A673 (cell line): ENCODE measurements around the gene GLIPR2.

ENCODE experiments used
- EZH2 ChIP-seq: fragments of 200-600 bp; sonication (generic); IDR thresholded peaks from 2 replicates; pipeline ENCODE4 v1.6.1; 2017; ENCODE audit warnings: borderline replicate concordance, low read depth, mild to moderate bottlenecking, mixed read lengths, antibody characterized with exemption, low read length; ENCODE audit not compliant: poor library complexity, severe bottlenecking
- TF ChIP-seq, protein P1 (sequence below): fragments of 300-800, 200-600 bp; sonication (generic); conservative IDR thresholded peaks from 2 replicates; pipeline ENCODE4 v1.5.1; 2017; ENCODE audit warnings: low read depth, mild to moderate bottlenecking, antibody characterized with exemption, low read length, moderate library complexity, mixed read lengths

- TF ChIP-seq, protein P1, sequence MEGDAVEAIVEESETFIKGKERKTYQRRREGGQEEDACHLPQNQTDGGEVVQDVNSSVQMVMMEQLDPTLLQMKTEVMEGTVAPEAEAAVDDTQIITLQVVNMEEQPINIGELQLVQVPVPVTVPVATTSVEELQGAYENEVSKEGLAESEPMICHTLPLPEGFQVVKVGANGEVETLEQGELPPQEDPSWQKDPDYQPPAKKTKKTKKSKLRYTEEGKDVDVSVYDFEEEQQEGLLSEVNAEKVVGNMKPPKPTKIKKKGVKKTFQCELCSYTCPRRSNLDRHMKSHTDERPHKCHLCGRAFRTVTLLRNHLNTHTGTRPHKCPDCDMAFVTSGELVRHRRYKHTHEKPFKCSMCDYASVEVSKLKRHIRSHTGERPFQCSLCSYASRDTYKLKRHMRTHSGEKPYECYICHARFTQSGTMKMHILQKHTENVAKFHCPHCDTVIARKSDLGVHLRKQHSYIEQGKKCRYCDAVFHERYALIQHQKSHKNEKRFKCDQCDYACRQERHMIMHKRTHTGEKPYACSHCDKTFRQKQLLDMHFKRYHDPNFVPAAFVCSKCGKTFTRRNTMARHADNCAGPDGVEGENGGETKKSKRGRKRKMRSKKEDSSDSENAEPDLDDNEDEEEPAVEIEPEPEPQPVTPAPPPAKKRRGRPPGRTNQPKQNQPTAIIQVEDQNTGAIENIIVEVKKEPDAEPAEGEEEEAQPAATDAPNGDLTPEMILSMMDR = no peak
- no peak for TF ChIP-seq EZH2
Measured at GRCh38 chr9:36092014-36092413, 44.5 kb upstream of the GLIPR2 start.
